ENCODE results near the gene HIPK3.

Gene HIPK3

GRCh38 chr11:33309118-33309517 lies 51.9 kb downstream of the HIPK3 start:
- ATAC-seq = no peak

GRCh38 chr11:33310720-33311500 lies 53.7 kb downstream of the HIPK3 start:
- ATAC-seq = no peak

GRCh38 chr11:33311680-33312079 lies 54.5 kb downstream of the HIPK3 start:
- no peak for ATAC-seq

GRCh38 chr11:33315822-33316221 lies 58.6 kb downstream of the HIPK3 start:
- no peak for ATAC-seq

GRCh38 chr11:33317662-33318061 lies 60.5 kb downstream of the HIPK3 start:
- ATAC-seq = peak in 1 of 2 donors; percentile 36

- ATAC-seq = no peak
Observed at GRCh38 chr11:33320016-33320813, 63.0 kb downstream of the HIPK3 start.

GRCh38 chr11:33320814-33321330 lies 63.7 kb downstream of the HIPK3 start:
- ATAC-seq = no peak

GRCh38 chr11:33321422-33321821 lies 64.2 kb downstream of the HIPK3 start:
- no peak for ATAC-seq

GRCh38 chr11:33323421-33323820 lies 66.2 kb downstream of the HIPK3 start:
- no peak for ATAC-seq

- ATAC-seq = no peak
Observed at GRCh38 chr11:33324302-33324985, 67.3 kb downstream of the HIPK3 start.

- no peak for ATAC-seq
Observed at GRCh38 chr11:33325451-33325850, 68.3 kb downstream of the HIPK3 start.

GRCh38 chr11:33329705-33330329 lies 72.6 kb downstream of the HIPK3 start:
- ATAC-seq = peak; percentile 63 to 70

- ATAC-seq = no peak
Observed at GRCh38 chr11:33333816-33334215, 76.6 kb downstream of the HIPK3 start.

- ATAC-seq = no peak
Observed at GRCh38 chr11:33334627-33335026, 77.4 kb downstream of the HIPK3 start.

- ATAC-seq = no peak
Observed at GRCh38 chr11:33339247-33339646, 82.1 kb downstream of the HIPK3 start.

- no peak for ATAC-seq
Observed at GRCh38 chr11:33344611-33345010, 87.4 kb downstream of the HIPK3 start.

GRCh38 chr11:33347490-33348125 lies 90.4 kb downstream of the HIPK3 start:
- peak in 1 of 2 donors; percentile 43 for ATAC-seq

- no peak for ATAC-seq
Observed at GRCh38 chr11:33350287-33350686, 93.1 kb downstream of the HIPK3 start.

- ATAC-seq = no peak
Observed at GRCh38 chr11:33358150-33358831, 101.1 kb downstream of the HIPK3 start.

GRCh38 chr11:33360642-33361041 lies 103.5 kb downstream of the HIPK3 start:
- no peak for ATAC-seq

Data from activated CD4-positive, CD25-positive, alpha-beta regulatory T cell treated with anti-CD3 and anti-CD28 coated beads, Interleukin-2, amount 50 U/mL, for 24 hours (primary cell).